ENCODE results near the gene SLC6A18.

GRCh38 chr5:1277331-1277730, 52.1 kb downstream of the SLC6A18 start:
- TF ChIP-seq CTCF (IDR thresholded peaks at IDR 0.05; ENCODE audit: low read depth, low read length), result no peak
- no peak for TF ChIP-seq EZH2phosphoT487 (IDR thresholded peaks at IDR 0.05; ENCODE audit: low read depth)

Data from OCI-LY3 (cell line).